ENCODE results near the gene ACOT13. TPM values are rescaled to one million over a fixed set of nuclear protein-coding genes. Genes with fewer than 3 reads are reported as not detected.

ACOT13 gene
- total and polyA plus RNA-seq, 2 experiments from 2014 or later = 30.1 to 61.6 TPM

- Histone ChIP-seq H3K4me2 (no peak overlapping the region), H2AFZ (no peak overlapping the region)
- TF ChIP-seq EZH2phosphoT487 (IDR thresholded peaks at IDR 0.05; ENCODE audit: low read depth, severe bottlenecking, unreplicated experiment) = no peak
- no peak for TF ChIP-seq EZH2 (IDR thresholded peaks at IDR 0.05; ENCODE audit: borderline replicate concordance)
- no peak for TF ChIP-seq CTCF (IDR thresholded peaks at IDR 0.05; ENCODE audit: poor library complexity)
Measured at GRCh38 chr6:24642061-24642460, 24.8 kb upstream of the ACOT13 start.

GRCh38 chr6:24643920-24644319 is 23.0 kb upstream of the ACOT13 start:
- H3K36me3 ChIP-seq (replicated peaks; ENCODE audit: insufficient read depth, low read depth) = no peaks in the 10 kb centered on the region
- H4K20me1 ChIP-seq (ENCODE audit: insufficient read depth, poor library complexity, severe bottlenecking) = no peaks in the 10 kb centered on the region
- peaks cover 3% of the 10 kb centered on the region for H3K4me1 ChIP-seq (ENCODE audit: insufficient read depth)
- H3K79me2 ChIP-seq = no peaks in the 10 kb centered on the region
- H3K4me3 ChIP-seq = no peak overlapping the region
- no peak overlapping the region for H3K4me2 ChIP-seq
- peaks cover 10% of the 10 kb centered on the region for H3K27me3 ChIP-seq
- no peak overlapping the region for H2AFZ ChIP-seq
- H3K9me2 ChIP-seq (replicated peaks; ENCODE audit: insufficient read depth) = no peaks in the 10 kb centered on the region
- H3K27ac ChIP-seq = no peak overlapping the region
- 79% methylated on average over 7 of the region's 7 CpGs for WGBS (ENCODE audit: low lambda C conversion rate, missing lambda C conversion rate)
- no peak for DNase-seq (ENCODE audit: low spot score)
- TF ChIP-seq CTCF (IDR thresholded peaks at IDR 0.05; ENCODE audit: poor library complexity) = no peak
- no peak for TF ChIP-seq EZH2 (IDR thresholded peaks at IDR 0.05; ENCODE audit: borderline replicate concordance)
- no peak for TF ChIP-seq EZH2phosphoT487 (IDR thresholded peaks at IDR 0.05; ENCODE audit: low read depth, severe bottlenecking, unreplicated experiment)
- no peaks in the 10 kb centered on the region for H3K9me3 ChIP-seq (ENCODE audit: low read depth)

More at GRCh38 chr6:24642061-24642460, 24.8 kb upstream of the ACOT13 start:
- no peak for DNase-seq (ENCODE audit: low spot score)
- Histone ChIP-seq H3K27ac (no peak overlapping the region), H3K27me3 (peaks cover 10% of the 10 kb centered on the region), H3K9me2 (replicated peaks; ENCODE audit: insufficient read depth) (no peaks in the 10 kb centered on the region), H4K20me1 (ENCODE audit: insufficient read depth, poor library complexity, severe bottlenecking) (no peaks in the 10 kb centered on the region), H3K4me1 (ENCODE audit: insufficient read depth) (peaks cover 3% of the 10 kb centered on the region), H3K79me2 (no peaks in the 10 kb centered on the region), H3K4me3 (no peak overlapping the region), H3K9me3 (ENCODE audit: low read depth) (no peaks in the 10 kb centered on the region), H3K36me3 (replicated peaks; ENCODE audit: insufficient read depth, low read depth) (no peaks in the 10 kb centered on the region)

DNA sequence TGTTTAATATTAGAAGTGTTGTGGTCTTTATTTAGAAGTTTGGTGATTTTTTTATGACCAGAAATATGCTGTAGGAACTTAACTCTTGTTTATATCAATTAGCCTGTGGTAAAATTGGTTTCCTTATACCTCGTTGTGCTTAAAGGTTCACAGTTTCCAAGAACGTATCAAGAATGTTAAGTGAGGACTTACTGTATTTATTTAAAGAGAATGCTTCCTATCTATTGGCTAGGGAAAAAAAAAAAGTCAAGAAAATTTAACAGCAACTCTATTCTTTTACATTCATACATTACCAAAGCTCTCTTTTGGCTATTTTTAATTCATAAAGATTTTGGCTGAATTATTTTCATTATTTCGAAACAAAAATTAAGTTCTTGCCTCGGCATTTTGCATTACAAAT is 22.5 kb upstream of the ACOT13 start:
- H3K9me2 ChIP-seq (replicated peaks; ENCODE audit: insufficient read depth) = no peaks in the 10 kb centered on the region
- WGBS (ENCODE audit: low lambda C conversion rate, missing lambda C conversion rate) = 82% methylated on average over 4 of the region's 4 CpGs
- H3K79me2 ChIP-seq = no peaks in the 10 kb centered on the region

More for the DNA sequence above, 22.5 kb upstream of the ACOT13 start:
- DNase-seq (ENCODE audit: low spot score) = no peak
- Histone ChIP-seq H3K4me3 (no peak overlapping the region), H3K4me2 (no peak overlapping the region), H3K36me3 (replicated peaks; ENCODE audit: insufficient read depth, low read depth) (no peaks in the 10 kb centered on the region), H3K9me3 (ENCODE audit: low read depth) (no peaks in the 10 kb centered on the region), H4K20me1 (ENCODE audit: insufficient read depth, poor library complexity, severe bottlenecking) (no peaks in the 10 kb centered on the region), H3K27me3 (peaks cover 10% of the 10 kb centered on the region), H3K27ac (no peak overlapping the region), H3K4me1 (ENCODE audit: insufficient read depth) (peaks cover 3% of the 10 kb centered on the region), H2AFZ (no peak overlapping the region)
- TF ChIP-seq EZH2 (IDR thresholded peaks at IDR 0.05; ENCODE audit: borderline replicate concordance) (no peak), CTCF (IDR thresholded peaks at IDR 0.05; ENCODE audit: poor library complexity) (no peak), EZH2phosphoT487 (IDR thresholded peaks at IDR 0.05; ENCODE audit: low read depth, severe bottlenecking, unreplicated experiment) (no peak)

Data from hepatocyte (in vitro differentiated cells).